ENCODE measurements around the gene HEATR3. TPM values are rescaled to one million over a fixed set of nuclear protein-coding genes. Genes with fewer than 3 reads are reported as not detected.

The HEATR3 gene
- polyA plus RNA-seq, 2 of the 4 experiments (the other 2 are of a cell fraction), result 21.2 to 30.8 TPM

DNA sequence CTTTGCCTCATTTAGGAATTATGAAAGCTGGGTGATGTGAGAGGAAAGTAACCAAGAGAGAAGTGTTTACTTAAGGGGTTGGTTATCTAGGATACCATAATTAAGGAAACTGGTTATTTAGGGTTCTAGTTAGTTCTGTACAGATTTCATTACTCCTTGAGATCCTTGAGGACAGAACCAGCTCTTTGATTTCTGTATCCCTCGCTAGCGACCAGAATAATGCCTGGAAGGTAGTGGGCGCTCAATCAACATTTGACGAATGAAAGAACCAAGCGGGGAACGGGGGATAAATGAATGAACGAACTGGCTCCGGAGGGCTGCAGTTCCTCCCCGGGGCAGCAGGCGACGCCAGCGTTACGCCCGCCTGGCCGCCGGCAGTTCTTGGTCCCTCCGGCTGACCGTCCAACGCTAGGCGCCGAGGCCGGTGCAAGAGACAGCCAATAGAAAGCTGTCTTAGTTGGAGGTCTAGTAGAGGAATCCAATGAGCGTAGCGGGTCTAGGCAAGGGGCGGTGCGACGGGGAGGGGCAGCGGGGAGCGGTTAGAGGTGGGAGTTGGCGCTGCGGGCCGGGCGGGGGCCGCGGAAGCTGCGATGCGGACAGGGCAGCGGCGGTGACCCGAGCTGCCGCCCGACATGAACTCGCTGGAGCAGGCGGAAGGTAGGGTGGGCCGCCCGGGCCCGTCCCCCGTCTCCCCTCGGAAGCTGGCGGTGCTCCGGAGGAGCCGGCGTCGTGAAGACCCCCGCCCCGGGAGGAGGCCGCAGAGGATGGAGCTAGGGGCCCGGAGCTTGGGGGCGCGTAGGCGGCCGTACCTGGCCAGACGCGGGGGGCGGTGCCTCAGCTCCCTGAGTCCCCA is 40.9 kb upstream of the HEATR3 start, which contains the start of gene CNEP1R1 (continued):
- no peak for TF ChIP-seq CHD4 (IDR thresholded peaks at IDR 0.05; ENCODE audit: borderline replicate concordance)
- TF ChIP-seq, protein P1, sequence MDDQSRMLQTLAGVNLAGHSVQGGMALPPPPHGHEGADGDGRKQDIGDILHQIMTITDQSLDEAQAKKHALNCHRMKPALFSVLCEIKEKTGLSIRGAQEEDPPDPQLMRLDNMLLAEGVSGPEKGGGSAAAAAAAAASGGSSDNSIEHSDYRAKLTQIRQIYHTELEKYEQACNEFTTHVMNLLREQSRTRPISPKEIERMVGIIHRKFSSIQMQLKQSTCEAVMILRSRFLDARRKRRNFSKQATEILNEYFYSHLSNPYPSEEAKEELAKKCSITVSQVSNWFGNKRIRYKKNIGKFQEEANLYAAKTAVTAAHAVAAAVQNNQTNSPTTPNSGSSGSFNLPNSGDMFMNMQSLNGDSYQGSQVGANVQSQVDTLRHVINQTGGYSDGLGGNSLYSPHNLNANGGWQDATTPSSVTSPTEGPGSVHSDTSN (IDR thresholded peaks at IDR 0.05), result no peak
- no peak for TF ChIP-seq POLR2AphosphoS2 (conservative IDR thresholded peaks at IDR 0.05; ENCODE audit: low read length)
- TF ChIP-seq HEYL (CRISPR knock-in tag; IDR thresholded peaks at IDR 0.05), result no peak
- no peak for TF ChIP-seq ZSCAN20 (CRISPR knock-in tag; IDR thresholded peaks at IDR 0.05)
- no peak for TF ChIP-seq HOXA7 (CRISPR knock-in tag; IDR thresholded peaks at IDR 0.05)
- TF ChIP-seq PHF8 (IDR thresholded peaks at IDR 0.05; ENCODE audit: borderline replicate concordance, low read depth), result peak; percentile 76
- no peak for TF ChIP-seq ZFP36 (IDR thresholded peaks at IDR 0.05; ENCODE audit: borderline replicate concordance, partially characterized antibody)
- TF ChIP-seq ZC3H11A (IDR thresholded peaks at IDR 0.05), result no peak
- no peak for TF ChIP-seq NR3C1 (IDR thresholded peaks at IDR 0.05)
- TF ChIP-seq, protein P2, sequence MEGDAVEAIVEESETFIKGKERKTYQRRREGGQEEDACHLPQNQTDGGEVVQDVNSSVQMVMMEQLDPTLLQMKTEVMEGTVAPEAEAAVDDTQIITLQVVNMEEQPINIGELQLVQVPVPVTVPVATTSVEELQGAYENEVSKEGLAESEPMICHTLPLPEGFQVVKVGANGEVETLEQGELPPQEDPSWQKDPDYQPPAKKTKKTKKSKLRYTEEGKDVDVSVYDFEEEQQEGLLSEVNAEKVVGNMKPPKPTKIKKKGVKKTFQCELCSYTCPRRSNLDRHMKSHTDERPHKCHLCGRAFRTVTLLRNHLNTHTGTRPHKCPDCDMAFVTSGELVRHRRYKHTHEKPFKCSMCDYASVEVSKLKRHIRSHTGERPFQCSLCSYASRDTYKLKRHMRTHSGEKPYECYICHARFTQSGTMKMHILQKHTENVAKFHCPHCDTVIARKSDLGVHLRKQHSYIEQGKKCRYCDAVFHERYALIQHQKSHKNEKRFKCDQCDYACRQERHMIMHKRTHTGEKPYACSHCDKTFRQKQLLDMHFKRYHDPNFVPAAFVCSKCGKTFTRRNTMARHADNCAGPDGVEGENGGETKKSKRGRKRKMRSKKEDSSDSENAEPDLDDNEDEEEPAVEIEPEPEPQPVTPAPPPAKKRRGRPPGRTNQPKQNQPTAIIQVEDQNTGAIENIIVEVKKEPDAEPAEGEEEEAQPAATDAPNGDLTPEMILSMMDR (IDR thresholded peaks at IDR 0.05), result peak; percentile 92
- peak; percentile 57 for TF ChIP-seq MAX (IDR thresholded peaks at IDR 0.05)
- no peak for TF ChIP-seq ATOH8 (CRISPR knock-in tag; IDR thresholded peaks at IDR 0.05; ENCODE audit: low read depth)
- TF ChIP-seq KDM5A (IDR thresholded peaks at IDR 0.05), result no peak
- TF ChIP-seq E2F6 (IDR thresholded peaks at IDR 0.05; ENCODE audit: borderline replicate concordance, low read depth), result 0 out of 2 replicates have a peak, but pooled peaks have one; percentile 23
- TF ChIP-seq POLR2A (IDR thresholded peaks at IDR 0.05; ENCODE audit: low read length), result peak; percentile 87
- no peak for TF ChIP-seq FOSB (CRISPR knock-in tag; IDR thresholded peaks at IDR 0.05)
- no peak for TF ChIP-seq EHF (CRISPR knock-in tag; IDR thresholded peaks at IDR 0.05)
- TF ChIP-seq MYC (IDR thresholded peaks at IDR 0.05; ENCODE audit: borderline replicate concordance, low read length), result no peak; the same call in 1 of the 2 replicates
- no peak for TF ChIP-seq HOXB13 (CRISPR knock-in tag; IDR thresholded peaks at IDR 0.05; ENCODE audit: low read depth)
- TF ChIP-seq RAD21 (conservative IDR thresholded peaks at IDR 0.05 in 1 of 2, IDR thresholded peaks at IDR 0.05 in 1 of 2), result peak; percentile 81 to 90
- TF ChIP-seq NFE2L2 (conservative IDR thresholded peaks at IDR 0.05; ENCODE audit: low read length), result no peak
- no peak for TF ChIP-seq CEBPB (IDR thresholded peaks at IDR 0.05)
- TF ChIP-seq ESRRA (IDR thresholded peaks at IDR 0.05; ENCODE audit: borderline replicate concordance, low read length), result no peak
- no peak for TF ChIP-seq RARB (CRISPR knock-in tag; IDR thresholded peaks at IDR 0.05)
- TF ChIP-seq, protein P3, sequence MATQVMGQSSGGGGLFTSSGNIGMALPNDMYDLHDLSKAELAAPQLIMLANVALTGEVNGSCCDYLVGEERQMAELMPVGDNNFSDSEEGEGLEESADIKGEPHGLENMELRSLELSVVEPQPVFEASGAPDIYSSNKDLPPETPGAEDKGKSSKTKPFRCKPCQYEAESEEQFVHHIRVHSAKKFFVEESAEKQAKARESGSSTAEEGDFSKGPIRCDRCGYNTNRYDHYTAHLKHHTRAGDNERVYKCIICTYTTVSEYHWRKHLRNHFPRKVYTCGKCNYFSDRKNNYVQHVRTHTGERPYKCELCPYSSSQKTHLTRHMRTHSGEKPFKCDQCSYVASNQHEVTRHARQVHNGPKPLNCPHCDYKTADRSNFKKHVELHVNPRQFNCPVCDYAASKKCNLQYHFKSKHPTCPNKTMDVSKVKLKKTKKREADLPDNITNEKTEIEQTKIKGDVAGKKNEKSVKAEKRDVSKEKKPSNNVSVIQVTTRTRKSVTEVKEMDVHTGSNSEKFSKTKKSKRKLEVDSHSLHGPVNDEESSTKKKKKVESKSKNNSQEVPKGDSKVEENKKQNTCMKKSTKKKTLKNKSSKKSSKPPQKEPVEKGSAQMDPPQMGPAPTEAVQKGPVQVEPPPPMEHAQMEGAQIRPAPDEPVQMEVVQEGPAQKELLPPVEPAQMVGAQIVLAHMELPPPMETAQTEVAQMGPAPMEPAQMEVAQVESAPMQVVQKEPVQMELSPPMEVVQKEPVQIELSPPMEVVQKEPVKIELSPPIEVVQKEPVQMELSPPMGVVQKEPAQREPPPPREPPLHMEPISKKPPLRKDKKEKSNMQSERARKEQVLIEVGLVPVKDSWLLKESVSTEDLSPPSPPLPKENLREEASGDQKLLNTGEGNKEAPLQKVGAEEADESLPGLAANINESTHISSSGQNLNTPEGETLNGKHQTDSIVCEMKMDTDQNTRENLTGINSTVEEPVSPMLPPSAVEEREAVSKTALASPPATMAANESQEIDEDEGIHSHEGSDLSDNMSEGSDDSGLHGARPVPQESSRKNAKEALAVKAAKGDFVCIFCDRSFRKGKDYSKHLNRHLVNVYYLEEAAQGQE (IDR thresholded peaks at IDR 0.05), result no peak
- TF ChIP-seq CHD2 (IDR thresholded peaks at IDR 0.05; ENCODE audit: low read length, partially characterized antibody), result no peak
- TF ChIP-seq RCOR1 (IDR thresholded peaks at IDR 0.05; ENCODE audit: low read depth, low read length), result no peak
- TF ChIP-seq HDAC2 (IDR thresholded peaks at IDR 0.05), result no peak; the same call in 1 of the 2 replicates
- TF ChIP-seq GATA3 (IDR thresholded peaks at IDR 0.05; ENCODE audit: borderline replicate concordance), result no peak
- no peak for TF ChIP-seq EHMT2 (IDR thresholded peaks at IDR 0.05; ENCODE audit: low read depth)
- TF ChIP-seq, protein P4, sequence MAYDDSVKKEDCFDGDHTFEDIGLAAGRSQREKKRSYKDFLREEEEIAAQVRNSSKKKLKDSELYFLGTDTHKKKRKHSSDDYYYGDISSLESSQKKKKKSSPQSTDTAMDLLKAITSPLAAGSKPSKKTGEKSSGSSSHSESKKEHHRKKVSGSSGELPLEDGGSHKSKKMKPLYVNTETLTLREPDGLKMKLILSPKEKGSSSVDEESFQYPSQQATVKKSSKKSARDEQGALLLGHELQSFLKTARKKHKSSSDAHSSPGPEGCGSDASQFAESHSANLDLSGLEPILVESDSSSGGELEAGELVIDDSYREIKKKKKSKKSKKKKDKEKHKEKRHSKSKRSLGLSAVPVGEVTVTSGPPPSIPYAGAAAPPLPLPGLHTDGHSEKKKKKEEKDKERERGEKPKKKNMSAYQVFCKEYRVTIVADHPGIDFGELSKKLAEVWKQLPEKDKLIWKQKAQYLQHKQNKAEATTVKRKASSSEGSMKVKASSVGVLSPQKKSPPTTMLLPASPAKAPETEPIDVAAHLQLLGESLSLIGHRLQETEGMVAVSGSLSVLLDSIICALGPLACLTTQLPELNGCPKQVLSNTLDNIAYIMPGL (CRISPR knock-in tag; IDR thresholded peaks at IDR 0.05; ENCODE audit: borderline replicate concordance), result no peak
